ENCODE data around the gene UBE2L3. TPM values are rescaled to one million over a fixed set of nuclear protein-coding genes. Genes with fewer than 3 reads are reported as not detected.

Gene UBE2L3
- total and polyA plus RNA-seq, 2 of the 13 experiments (the other 11 are each of a cell fraction or from before 2014, with no cell fraction given), result 30.2 to 58.1 TPM

- TF ChIP-seq GLMP (CRISPR knock-in tag; IDR thresholded peaks at IDR 0.05; ENCODE audit: borderline replicate concordance) (no peak), ZFP91 (CRISPR knock-in tag; IDR thresholded peaks at IDR 0.05; ENCODE audit: borderline replicate concordance) (peak; percentile 67; the same call in 1 of the 2 replicates), PAXIP1 (CRISPR knock-in tag; conservative IDR thresholded peaks at IDR 0.05) (no peak), ZBTB8A (CRISPR knock-in tag; IDR thresholded peaks at IDR 0.05; ENCODE audit: borderline replicate concordance, low read depth) (no peak), NFKBIZ (CRISPR knock-in tag; IDR thresholded peaks at IDR 0.05) (no peak), THRA (CRISPR knock-in tag; IDR thresholded peaks at IDR 0.05; ENCODE audit: borderline replicate concordance) (no peak), ISX (CRISPR knock-in tag; conservative IDR thresholded peaks at IDR 0.05) (no peak), ZNF790 (CRISPR knock-in tag; IDR thresholded peaks at IDR 0.05; ENCODE audit: borderline replicate concordance) (no peak), ATRX (CRISPR knock-in tag; IDR thresholded peaks at IDR 0.05; ENCODE audit: borderline replicate concordance) (no peak), ZBTB7B (CRISPR knock-in tag; IDR thresholded peaks at IDR 0.05) (peak; percentile 20), PHB2 (IDR thresholded peaks at IDR 0.05; ENCODE audit: partially characterized antibody) (no peak), ZNF878 (CRISPR knock-in tag; IDR thresholded peaks at IDR 0.05) (peak; percentile 75; the same call in 1 of the 2 replicates), ZNF746 (CRISPR knock-in tag; IDR thresholded peaks at IDR 0.05) (no peak), NFIB (CRISPR knock-in tag; IDR thresholded peaks at IDR 0.05; ENCODE audit: borderline replicate concordance) (no peak), ATF7-NPFF (CRISPR knock-in tag; IDR thresholded peaks at IDR 0.05; ENCODE audit: low read depth) (peak; percentile 11; the same call in 1 of the 2 replicates), ZNF382 (CRISPR knock-in tag; IDR thresholded peaks at IDR 0.05; ENCODE audit: borderline replicate concordance) (no peak), ZNF18 (CRISPR knock-in tag; IDR thresholded peaks at IDR 0.05; ENCODE audit: insufficient replicate concordance) (no peak), REL (CRISPR knock-in tag; conservative IDR thresholded peaks at IDR 0.05) (no peak), ZNF879 (CRISPR knock-in tag; IDR thresholded peaks at IDR 0.05) (no peak), ZNF713 (CRISPR knock-in tag; IDR thresholded peaks at IDR 0.05) (no peak), ZNF724P (CRISPR knock-in tag; IDR thresholded peaks at IDR 0.05; ENCODE audit: borderline replicate concordance) (no peak)
Measured at GRCh38 chr22:21651521-21652009, 84.1 kb downstream of the UBE2L3 start (continued).
